GM19467 (cell line): ENCODE data around the gene FABP7.

Experiments used
- ATAC-seq: cut with Tn5 transposase; IDR thresholded peaks from one replicate; pipeline ENCODE4 v1.9.1; 2021; ENCODE audit warnings: mild to moderate bottlenecking, moderate library complexity; ENCODE audit not compliant: unreplicated experiment

Gene FABP7

DNA sequence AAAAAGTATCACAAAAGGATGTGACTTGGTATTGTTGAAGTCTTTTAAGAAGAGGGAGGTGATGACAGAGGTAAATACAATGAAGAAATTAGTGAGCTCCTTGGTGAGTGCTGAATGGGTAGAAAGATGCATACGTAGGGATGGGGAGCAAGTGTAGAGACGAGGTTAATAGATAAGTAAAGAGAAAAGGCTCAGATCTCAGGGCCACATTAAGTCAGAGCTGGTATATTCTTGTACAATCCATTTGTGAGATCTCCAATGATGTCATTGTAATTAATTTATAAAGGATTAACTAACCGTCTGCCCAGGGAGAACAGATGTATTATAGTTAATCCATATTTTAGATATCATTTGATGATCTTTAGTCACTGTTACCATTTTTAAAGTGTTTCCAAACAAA is 52.9 kb downstream of the FABP7 start:
- ATAC-seq = no peak

DNA sequence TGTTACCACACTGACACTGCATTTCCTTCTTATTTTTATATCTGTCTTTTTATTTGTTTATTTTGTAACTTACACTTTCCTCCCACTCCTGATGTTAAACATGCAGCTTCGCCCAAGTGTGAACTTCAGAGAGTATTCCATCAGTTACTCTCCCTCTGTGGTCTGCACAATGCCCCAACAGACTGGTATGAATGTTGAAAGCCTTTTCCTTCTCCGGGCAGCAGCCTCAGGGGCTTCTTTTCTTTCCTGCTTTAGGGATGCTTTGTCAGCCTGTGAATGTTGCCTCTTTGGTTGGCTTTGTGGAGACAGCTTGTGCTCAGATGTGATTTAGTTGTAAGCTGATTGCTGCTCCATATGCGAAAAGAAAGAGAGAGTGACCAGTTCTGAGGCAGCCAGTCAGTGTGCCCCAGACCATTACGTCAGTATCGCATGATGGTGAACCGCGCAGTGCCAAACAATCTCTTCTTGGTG is 53.5 kb downstream of the FABP7 start:
- ATAC-seq = no peak
